Esophagus muscularis mucosa (tissue), 4 donors: ENCODE measurements around the gene SLC4A5. TPM values are rescaled to one million over a fixed set of nuclear protein-coding genes. Genes with fewer than 3 reads are reported as not detected.

ENCODE experiments used
- DNase-seq: peaks from one replicate; pipeline ENCODE4 v3.0.0-alpha.2; 2017; ENCODE audit errors: extremely low spot score
- H3K27ac ChIP-seq, 4 donors: fragments of 200-600 bp; sonication (generic); replicated peaks in 1 of 4; 1 replicate in 3 of 4; 2 replicates in 1 of 4; pipeline ENCODE4 v1.5.1; 2016 to 2019; ENCODE audit warnings: mild to moderate bottlenecking in 1 of 4
- H3K27me3 ChIP-seq, 4 donors: fragments of 200-600 bp; sonication (generic); one replicate each; pipeline versions ENCODE4 v1.5.1 to v1.6.0; 2016 to 2019
- H3K36me3 ChIP-seq, 4 donors: fragments of 200-600 bp; sonication (generic); one replicate each; pipeline ENCODE4 v1.5.1; 2016 to 2019
- H3K4me1 ChIP-seq, 4 donors: fragments of 200-600 bp; sonication (generic); one replicate each; pipeline ENCODE4 v1.5.1; 2016 to 2019
- H3K4me3 ChIP-seq, 4 donors: fragments of 200-600 bp; sonication (generic); 1 replicate in 2 of 4; 2 replicates in 2 of 4; pipeline ENCODE4 v1.5.1; 2016 to 2019; ENCODE audit warnings: mild to moderate bottlenecking in 4 of 4, moderate library complexity in 1 of 4
- H3K9me3 ChIP-seq, 4 donors: fragments of 200-600 bp; sonication (generic); 1 replicate in 3 of 4; 2 replicates in 1 of 4; pipeline ENCODE4 v1.5.1; 2016 to 2019
- EP300 ChIP-seq: sonication (generic); formaldehyde crosslinking; IDR thresholded peaks from one replicate; pipeline ENCODE4 v1.6.1; 2017; ENCODE audit warnings: antibody characterized with exemption
- POLR2A ChIP-seq: fragments of 450-650 bp; IDR thresholded peaks from one replicate; pipeline ENCODE4 v1.6.1; 2017; ENCODE audit warnings: antibody characterized with exemption, moderate library complexity, mild to moderate bottlenecking, low read depth
- POLR2AphosphoS5 ChIP-seq, 2 donors: sonication (generic); formaldehyde crosslinking; IDR thresholded peaks; one replicate each; pipeline ENCODE4 v1.6.1; 2017; ENCODE audit warnings: antibody characterized with exemption in 2 of 2
- WGBS: methylation state at CpG from one replicate; pipeline ENCODE4 v1.1.5; 2018; 5-methylcytosine and 5-hydroxymethylcytosine counted together
- intact Hi-C: fragments of 100-400 bp; cut with DNase I; formaldehyde crosslinking; loops from one replicate; pipeline ENCODE4 v1.15.1; 2023
- total RNA-seq, 4 donors: library from RNA; depleted of rRNA; stranded (reverse); fragments of >200 nt; gene quantifications; one replicate each; pipeline versions ENCODE4 v1.1.0 to v1.2.1, GENCODE V29; 2016
- TF ChIP-seq, protein P1 (sequence below), 3 experiments: fragments of 200-600 bp in 2 of 3; fragments of 450-650 bp in 1 of 3; sonication (generic) in 2 of 3; IDR thresholded peaks; one replicate each; pipeline ENCODE4 v1.5.1; 2017 to 2019; ENCODE audit warnings: antibody characterized with exemption in 3 of 3, mild to moderate bottlenecking in 2 of 3, moderate library complexity in 1 of 3

Gene SLC4A5
- total RNA-seq, 4 donors from 2014 or later = 0.50 to 1.8 (median 1.4) TPM

DNA sequence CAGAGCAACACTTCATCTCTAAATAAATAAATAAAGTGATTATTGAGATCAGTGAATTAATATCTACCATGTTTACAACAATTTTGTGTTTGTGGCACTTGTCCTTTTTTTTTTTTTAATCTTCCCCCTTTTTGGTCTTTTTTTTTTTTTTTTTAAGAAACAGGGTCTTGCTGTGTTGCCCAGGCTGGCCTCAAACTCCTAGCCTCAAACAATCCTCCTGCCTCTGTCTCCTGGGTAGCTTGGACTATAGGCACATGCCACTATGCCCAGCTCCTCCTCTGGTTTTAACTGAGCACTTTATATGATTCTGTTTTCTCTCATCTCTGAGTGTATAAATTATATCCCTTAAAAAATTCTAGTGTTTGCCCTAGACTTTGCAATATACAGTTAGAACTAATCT lies 30.3 kb downstream of the SLC4A5 start:
- no peak overlapping the region for H3K27ac ChIP-seq
- TF ChIP-seq EP300 (no peak), POLR2A (no peak), POLR2AphosphoS5 (IDR thresholded peaks at IDR 0.05) (no peak)
- TF ChIP-seq, protein P1, sequence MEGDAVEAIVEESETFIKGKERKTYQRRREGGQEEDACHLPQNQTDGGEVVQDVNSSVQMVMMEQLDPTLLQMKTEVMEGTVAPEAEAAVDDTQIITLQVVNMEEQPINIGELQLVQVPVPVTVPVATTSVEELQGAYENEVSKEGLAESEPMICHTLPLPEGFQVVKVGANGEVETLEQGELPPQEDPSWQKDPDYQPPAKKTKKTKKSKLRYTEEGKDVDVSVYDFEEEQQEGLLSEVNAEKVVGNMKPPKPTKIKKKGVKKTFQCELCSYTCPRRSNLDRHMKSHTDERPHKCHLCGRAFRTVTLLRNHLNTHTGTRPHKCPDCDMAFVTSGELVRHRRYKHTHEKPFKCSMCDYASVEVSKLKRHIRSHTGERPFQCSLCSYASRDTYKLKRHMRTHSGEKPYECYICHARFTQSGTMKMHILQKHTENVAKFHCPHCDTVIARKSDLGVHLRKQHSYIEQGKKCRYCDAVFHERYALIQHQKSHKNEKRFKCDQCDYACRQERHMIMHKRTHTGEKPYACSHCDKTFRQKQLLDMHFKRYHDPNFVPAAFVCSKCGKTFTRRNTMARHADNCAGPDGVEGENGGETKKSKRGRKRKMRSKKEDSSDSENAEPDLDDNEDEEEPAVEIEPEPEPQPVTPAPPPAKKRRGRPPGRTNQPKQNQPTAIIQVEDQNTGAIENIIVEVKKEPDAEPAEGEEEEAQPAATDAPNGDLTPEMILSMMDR (IDR thresholded peaks at IDR 0.05) = no peak
- no peak for DNase-seq
- peaks cover 0 to 29% (median 9%) of the 10 kb centered on the region in 4 donors for H3K36me3 ChIP-seq
- no peaks in the 10 kb centered on the region for H3K9me3 ChIP-seq
- no peaks in the 10 kb centered on the region for H3K27me3 ChIP-seq
- no peak overlapping the region for H3K4me3 ChIP-seq
- H3K4me1 ChIP-seq = no peaks in the 10 kb centered on the region
- intact Hi-C loops = no loop called here

DNA sequence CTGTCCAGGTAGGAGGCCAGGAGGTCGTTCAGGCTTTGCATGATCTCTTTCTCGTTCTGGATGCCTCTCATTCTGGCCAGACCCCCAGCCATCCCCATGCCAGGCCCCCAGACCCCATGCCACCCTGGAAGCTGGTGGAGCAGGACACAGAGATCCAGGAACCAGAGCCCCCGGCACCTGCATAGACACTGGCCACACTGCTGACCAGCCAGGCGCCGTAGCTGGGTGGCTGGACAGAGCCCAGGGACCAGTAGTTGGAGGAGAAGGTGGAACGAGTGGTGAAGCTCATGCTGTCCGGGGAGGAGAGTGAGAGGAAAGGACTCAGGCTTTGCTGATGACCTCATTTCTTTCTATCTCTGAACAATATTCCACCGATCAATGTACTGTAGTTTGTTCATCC lies 35.5 kb downstream of the SLC4A5 start:
- Histone ChIP-seq H3K4me3 (no peak overlapping the region), H3K36me3 (peaks cover 0 to 14% (median 2%) of the 10 kb centered on the region in 4 donors), H3K27ac (no peak overlapping the region), H3K9me3 (no peaks in the 10 kb centered on the region), H3K4me1 (no peaks in the 10 kb centered on the region), H3K27me3 (no peaks in the 10 kb centered on the region)
- 89% methylated on average over 8 of the region's 8 CpGs for WGBS
- no peak for DNase-seq
- intact Hi-C loops = no loop called here
- TF ChIP-seq EP300 = no peak

DNA sequence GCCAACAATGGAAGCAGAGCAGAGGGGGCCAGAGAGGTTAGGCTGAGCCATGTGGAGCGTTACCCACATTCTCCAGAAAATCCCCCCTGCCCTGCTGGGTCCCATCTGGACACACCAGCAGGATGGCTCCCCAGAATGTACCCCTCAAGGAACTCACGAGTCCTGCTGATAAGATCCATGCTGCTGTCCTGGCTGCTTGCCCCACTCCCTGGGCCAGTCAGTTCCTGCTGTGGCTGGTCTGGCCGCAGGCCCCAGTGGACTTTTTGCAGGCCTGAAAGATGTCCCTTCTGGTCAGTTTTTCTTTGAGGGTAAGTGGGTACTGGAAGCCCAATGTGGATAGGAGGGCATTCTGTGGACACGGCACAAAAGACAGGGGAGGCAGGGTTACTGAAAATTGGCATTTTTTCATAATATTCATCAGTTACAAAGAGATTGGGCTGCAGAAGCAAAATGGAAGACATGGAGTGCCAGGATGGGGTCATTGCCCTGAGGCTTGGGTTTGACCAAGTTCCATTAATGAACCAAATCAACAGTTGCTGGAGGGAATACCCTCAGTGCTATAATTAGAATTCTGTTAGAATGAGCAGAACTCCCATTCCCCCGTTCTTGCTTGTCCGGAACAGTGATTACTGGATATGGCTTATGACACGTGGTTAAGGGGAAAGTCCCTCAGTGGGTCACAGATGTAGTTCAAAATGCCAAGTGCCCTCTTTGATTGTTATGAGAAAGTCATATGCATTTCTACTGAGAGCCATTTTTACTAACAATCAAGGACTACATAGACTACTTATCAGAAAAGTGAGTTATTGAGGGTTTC lies 38.7 kb downstream of the SLC4A5 start:
- Histone ChIP-seq H3K4me3 (no peak overlapping the region), H3K27me3 (no peaks in the 10 kb centered on the region), H3K4me1 (no peaks in the 10 kb centered on the region), H3K36me3 (peaks cover 0 to 12% (median 2%) of the 10 kb centered on the region in 4 donors), H3K27ac (no peak overlapping the region), H3K9me3 (no peaks in the 10 kb centered on the region)
- intact Hi-C loops = no loop called here
- TF ChIP-seq POLR2A (no peak), POLR2AphosphoS5 (IDR thresholded peaks at IDR 0.05) (no peak)
- 82% methylated on average over 6 of the region's 7 CpGs for WGBS
- no peak for DNase-seq

DNA sequence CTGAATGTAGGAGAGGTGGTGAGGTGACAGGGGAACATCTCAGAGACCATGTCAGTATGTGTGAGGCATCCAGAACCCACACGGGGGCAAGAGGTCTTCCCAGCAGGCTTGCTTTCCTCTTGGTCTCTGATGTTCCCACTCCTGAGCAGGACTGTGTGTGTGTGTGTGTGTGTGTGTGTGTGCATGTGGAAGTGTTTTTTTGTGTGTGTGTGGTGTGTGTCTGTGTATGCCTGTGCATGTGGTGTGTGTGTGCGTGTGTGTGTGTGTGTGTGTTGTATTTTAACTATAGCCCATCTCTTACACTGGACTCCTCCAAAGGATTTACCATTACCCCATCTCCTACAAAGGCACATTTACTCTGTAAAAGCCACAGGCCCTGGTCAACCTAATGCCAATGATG lies 40.4 kb downstream of the SLC4A5 start:
- 60% methylated on average over 1 of the region's 2 CpGs for WGBS
- intact Hi-C loops = no loop called here
- peaks cover 0 to 16% (median 4%) of the 10 kb centered on the region in 4 donors for H3K36me3 ChIP-seq

DNA sequence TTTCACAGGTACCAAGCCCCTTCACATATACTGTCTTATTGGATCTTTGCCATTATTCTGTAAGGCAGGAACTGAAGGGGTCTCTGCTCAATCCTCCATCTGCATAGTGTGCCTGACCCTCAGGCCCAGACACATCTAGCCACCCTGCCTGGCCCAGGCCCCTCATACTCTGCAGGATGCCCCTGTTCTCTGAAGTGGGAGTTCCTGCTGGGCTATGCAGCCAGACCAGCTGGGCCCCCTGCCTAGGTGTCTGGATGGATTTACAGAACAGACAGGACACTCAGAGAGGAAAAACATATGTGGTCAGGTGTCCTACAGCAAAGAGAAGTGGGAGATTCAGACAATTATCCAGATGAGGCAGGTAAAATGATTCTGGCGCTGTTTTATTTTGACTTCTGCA lies 42.0 kb downstream of the SLC4A5 start:
- Histone ChIP-seq H3K4me3 (no peak overlapping the region), H3K9me3 (no peaks in the 10 kb centered on the region), H3K27me3 (no peaks in the 10 kb centered on the region), H3K27ac (no peak overlapping the region), H3K36me3 (peaks cover 0 to 16% (median 4%) of the 10 kb centered on the region in 4 donors), H3K4me1 (no peaks in the 10 kb centered on the region)
- 100% methylated on average over 1 of the region's 1 CpG for WGBS
- TF ChIP-seq POLR2A = no peak
- intact Hi-C loops = no loop called here
- no peak for DNase-seq

More for the DNA sequence above, 40.4 kb downstream of the SLC4A5 start:
- TF ChIP-seq POLR2AphosphoS5 (IDR thresholded peaks at IDR 0.05) (no peak), EP300 (no peak), POLR2A (no peak)
- TF ChIP-seq, protein P1 (IDR thresholded peaks at IDR 0.05) = no peak
- no peaks in the 10 kb centered on the region for H3K9me3 ChIP-seq
- H3K27me3 ChIP-seq = no peaks in the 10 kb centered on the region
- no peak overlapping the region for H3K4me3 ChIP-seq
- H3K4me1 ChIP-seq = no peaks in the 10 kb centered on the region
- no peak for DNase-seq
- H3K27ac ChIP-seq = no peak overlapping the region

DNA sequence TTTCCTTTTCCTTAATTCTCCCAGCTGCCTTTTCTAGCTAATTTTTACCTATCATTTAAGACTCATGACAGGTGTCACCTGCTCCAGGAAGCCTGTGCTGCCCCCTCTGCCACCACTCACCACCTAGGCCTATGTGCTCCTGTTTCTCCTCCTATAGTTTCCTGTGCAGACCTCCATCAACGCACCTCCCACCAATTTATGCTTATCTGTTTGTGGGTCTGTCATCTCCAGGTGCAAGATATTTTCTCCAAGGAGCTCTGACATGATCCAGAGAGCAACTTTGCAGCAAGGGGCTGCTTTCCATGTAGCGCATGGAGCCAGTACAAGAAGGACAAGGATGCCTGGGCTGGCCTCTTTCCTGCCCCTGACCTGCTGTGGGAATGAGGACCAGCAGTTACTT lies 42.7 kb downstream of the SLC4A5 start:
- no peak for TF ChIP-seq POLR2A
- no peak for TF ChIP-seq EP300
- TF ChIP-seq, protein P1 (IDR thresholded peaks at IDR 0.05) = no peak
- TF ChIP-seq POLR2AphosphoS5 (IDR thresholded peaks at IDR 0.05) = no peak
- 89% methylated on average over 2 of the region's 2 CpGs for WGBS
- Histone ChIP-seq H3K36me3 (peaks cover 0 to 16% (median 4%) of the 10 kb centered on the region in 4 donors), H3K9me3 (no peaks in the 10 kb centered on the region), H3K27me3 (no peaks in the 10 kb centered on the region), H3K27ac (no peak overlapping the region), H3K4me3 (no peak overlapping the region), H3K4me1 (no peaks in the 10 kb centered on the region)
- no peak for DNase-seq
- intact Hi-C loops = no loop called here
